Erythroblast (primary cell): ENCODE data around the gene SNPH.

ENCODE experiments used
- GATA1 ChIP-seq: IDR thresholded peaks from 2 replicates; pipeline ENCODE4 v1.6.1; 2011; ENCODE audit warnings: low read depth, mild to moderate bottlenecking, control low read depth, low read length, moderate library complexity
- POLR2A ChIP-seq: IDR thresholded peaks from 2 replicates; pipeline ENCODE4 v1.6.1; 2011; ENCODE audit warnings: mild to moderate bottlenecking, low read length

DNA sequence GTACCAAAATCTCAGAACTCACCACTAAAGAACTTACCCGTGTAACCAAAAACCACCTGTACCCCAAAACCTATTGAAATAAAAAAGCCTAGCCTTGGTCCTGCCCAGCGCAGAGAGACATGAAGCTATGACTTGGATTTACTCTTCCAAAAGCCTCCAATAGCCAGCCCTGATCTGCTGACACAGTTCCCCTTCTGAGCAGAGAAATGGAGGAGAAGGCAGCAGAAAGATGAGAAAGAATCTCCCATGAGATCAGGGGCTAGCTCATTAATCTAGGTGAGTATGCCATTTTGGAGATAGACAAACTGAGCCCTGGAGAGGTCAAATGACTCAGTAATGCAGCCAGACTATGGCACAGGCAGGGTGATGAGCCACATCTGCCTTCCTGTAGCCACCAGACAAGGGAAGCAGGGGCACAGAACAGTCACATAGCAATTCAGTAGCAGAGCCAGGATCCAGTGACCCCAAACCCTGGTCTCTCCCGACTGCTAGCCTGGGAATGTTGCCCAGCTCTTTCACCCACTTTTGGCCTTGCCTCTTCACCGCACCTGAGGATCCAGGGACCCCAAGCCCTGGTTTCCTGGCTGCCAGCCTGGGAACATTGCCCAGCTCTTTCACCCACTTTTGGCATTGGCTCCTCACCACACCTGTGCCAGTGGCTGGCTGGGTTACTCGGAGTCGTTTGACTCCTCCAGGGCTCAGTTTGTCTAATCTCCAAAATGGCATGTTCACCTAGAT, 70.0 kb downstream of the SNPH start:
- TF ChIP-seq POLR2A (no peak), GATA1 (no peak)
